Gastroesophageal sphincter (tissue), 3 donors: ENCODE data around the gene GANAB.

Source experiments
- EP300 ChIP-seq: sonication (generic); formaldehyde crosslinking; IDR thresholded peaks from one replicate; pipeline ENCODE4 v1.6.1; 2017; ENCODE audit warnings: antibody characterized with exemption, mild to moderate bottlenecking
- POLR2A ChIP-seq, 2 donors: fragments of 450-650 bp; IDR thresholded peaks; one replicate each; pipeline ENCODE4 v1.6.1; 2017; ENCODE audit warnings: antibody characterized with exemption in 2 of 2, mild to moderate bottlenecking in 2 of 2, moderate library complexity in 1 of 2
- POLR2AphosphoS5 ChIP-seq: sonication (generic); formaldehyde crosslinking; IDR thresholded peaks from one replicate; pipeline ENCODE4 v1.6.1; 2017; ENCODE audit warnings: antibody characterized with exemption
- TF ChIP-seq, protein P1 (sequence below), 4 experiments: fragments of 200-600 bp in 2 of 4; fragments of 450-650 bp in 2 of 4; sonication (generic) in 1 of 4; IDR thresholded peaks; one replicate each; pipeline ENCODE4 v1.5.1; 2017 to 2019; ENCODE audit warnings: antibody characterized with exemption in 4 of 4, mild to moderate bottlenecking in 2 of 4, moderate library complexity in 2 of 4

DNA sequence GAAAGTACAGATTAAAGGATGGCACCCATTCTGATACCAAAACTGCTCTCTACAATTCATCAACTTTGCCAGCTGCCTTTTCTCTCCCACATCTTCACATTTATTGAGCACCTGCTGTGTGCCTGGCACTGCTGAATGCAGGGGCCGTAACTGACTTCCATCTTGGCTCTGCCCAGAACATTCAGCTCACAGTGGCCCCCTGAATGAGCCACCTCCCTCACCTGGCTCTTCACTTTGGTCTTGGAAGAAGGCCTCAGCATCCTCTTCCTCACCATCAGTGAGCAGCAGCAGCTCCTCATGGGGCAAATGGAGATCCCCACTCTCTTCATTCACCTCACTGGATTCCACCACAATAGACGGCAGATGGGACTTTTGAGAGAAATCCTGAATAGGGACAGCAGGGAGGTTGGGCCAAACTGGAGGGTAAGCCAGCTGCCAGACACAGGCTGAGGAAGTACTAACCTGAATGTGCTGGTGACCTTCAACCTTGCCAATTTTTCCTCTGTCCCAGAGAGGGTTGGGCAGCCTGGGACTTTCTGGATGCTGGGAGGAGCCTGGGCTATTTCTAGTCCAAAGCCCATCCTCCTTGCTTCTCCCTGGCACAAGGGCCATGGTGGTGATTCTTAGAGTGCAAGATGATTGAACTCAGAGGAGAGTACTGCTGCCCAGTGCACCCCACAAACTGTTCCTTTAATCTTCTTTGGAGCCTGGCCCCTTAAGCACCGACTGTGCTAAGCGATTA is 23.2 kb upstream of the GANAB start:
- no peak for TF ChIP-seq POLR2A (IDR thresholded peaks at IDR 0.05)
- TF ChIP-seq, protein P1, sequence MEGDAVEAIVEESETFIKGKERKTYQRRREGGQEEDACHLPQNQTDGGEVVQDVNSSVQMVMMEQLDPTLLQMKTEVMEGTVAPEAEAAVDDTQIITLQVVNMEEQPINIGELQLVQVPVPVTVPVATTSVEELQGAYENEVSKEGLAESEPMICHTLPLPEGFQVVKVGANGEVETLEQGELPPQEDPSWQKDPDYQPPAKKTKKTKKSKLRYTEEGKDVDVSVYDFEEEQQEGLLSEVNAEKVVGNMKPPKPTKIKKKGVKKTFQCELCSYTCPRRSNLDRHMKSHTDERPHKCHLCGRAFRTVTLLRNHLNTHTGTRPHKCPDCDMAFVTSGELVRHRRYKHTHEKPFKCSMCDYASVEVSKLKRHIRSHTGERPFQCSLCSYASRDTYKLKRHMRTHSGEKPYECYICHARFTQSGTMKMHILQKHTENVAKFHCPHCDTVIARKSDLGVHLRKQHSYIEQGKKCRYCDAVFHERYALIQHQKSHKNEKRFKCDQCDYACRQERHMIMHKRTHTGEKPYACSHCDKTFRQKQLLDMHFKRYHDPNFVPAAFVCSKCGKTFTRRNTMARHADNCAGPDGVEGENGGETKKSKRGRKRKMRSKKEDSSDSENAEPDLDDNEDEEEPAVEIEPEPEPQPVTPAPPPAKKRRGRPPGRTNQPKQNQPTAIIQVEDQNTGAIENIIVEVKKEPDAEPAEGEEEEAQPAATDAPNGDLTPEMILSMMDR (IDR thresholded peaks at IDR 0.05): no peak
- no peak for TF ChIP-seq EP300
- TF ChIP-seq POLR2AphosphoS5: no peak
